HUDEP-2 (cell line): ENCODE results near the gene SSTR4.
A peak's percentile ranks its signal among the peaks of the same experiment; 100 is the strongest.

Source experiments
- DNase-seq, 76 experiments: peaks; one replicate each; lab custom pipeline; 2025; ENCODE audit not compliant: unreplicated experiment in 76 of 76; lab: John Stamatoyannopoulos, UW

SSTR4 gene

GRCh38 chr20:23039885-23040508 lies 4.9 kb downstream of the SSTR4 start:
- DNase-seq: no peak

- DNase-seq: no peak
Observed at GRCh38 chr20:23042270-23042669, 7.2 kb downstream of the SSTR4 start.

GRCh38 chr20:23043376-23043775 lies 8.3 kb downstream of the SSTR4 start:
- peak in 53 of 76 experiments; percentile 4 to 70 (median 37) for DNase-seq

GRCh38 chr20:23046431-23046830 lies 11.3 kb downstream of the SSTR4 start:
- DNase-seq: no peak

GRCh38 chr20:23047001-23047737 lies 12.1 kb downstream of the SSTR4 start:
- DNase-seq: no peak

GRCh38 chr20:23047738-23048214 lies 12.7 kb downstream of the SSTR4 start:
- DNase-seq: peak in 9 of 76 experiments; percentile 1 to 20 (median 13)

GRCh38 chr20:23048283-23049200 lies 13.4 kb downstream of the SSTR4 start:
- peak in 44 of 76 experiments; percentile 8 to 66 (median 33) for DNase-seq

- DNase-seq: peak in 12 of 76 experiments; percentile 3 to 55 (median 26)
Observed at GRCh38 chr20:23049201-23050075, 14.3 kb downstream of the SSTR4 start, which contains the start of gene THBD. Gene THBD, minus strand, starts transcription at chr20:23049672. Its CDS starts 168 bp downstream, at chr20:23049504.

- peak in 13 of 76 experiments; percentile 6 to 55 (median 21) for DNase-seq
Observed at GRCh38 chr20:23050076-23050838, 15.1 kb downstream of the SSTR4 start.

GRCh38 chr20:23050847-23051627 lies 15.9 kb downstream of the SSTR4 start:
- DNase-seq: peak in 61 of 76 experiments; percentile 7 to 73 (median 49)

GRCh38 chr20:23052904-23053303 lies 17.8 kb downstream of the SSTR4 start:
- DNase-seq: no peak

GRCh38 chr20:23058240-23058639 lies 23.1 kb downstream of the SSTR4 start:
- no peak for DNase-seq

- no peak for DNase-seq
Observed at GRCh38 chr20:23059001-23059400, 23.9 kb downstream of the SSTR4 start.

GRCh38 chr20:23059846-23060245 lies 24.7 kb downstream of the SSTR4 start:
- no peak for DNase-seq

- DNase-seq: no peak
Observed at GRCh38 chr20:23060629-23061028, 25.5 kb downstream of the SSTR4 start.

GRCh38 chr20:23061262-23061661 lies 26.1 kb downstream of the SSTR4 start:
- DNase-seq: no peak

GRCh38 chr20:23061734-23062561 lies 26.8 kb downstream of the SSTR4 start:
- peak in 8 of 76 experiments; percentile 2 to 20 (median 6) for DNase-seq
